ENCODE data around the gene CORT. TPM values are rescaled to one million over a fixed set of nuclear protein-coding genes. Genes with fewer than 3 reads are reported as not detected.
A peak's percentile ranks its signal among the peaks of the same experiment; 100 is the strongest.

Gene CORT
- not detected in 2 replicates for total RNA-seq
- 0.11 TPM in 1 of 2 replicates, not detected in the other for polyA plus RNA-seq
- polyA plus RNA-seq (2011; cell fraction: cytosol; rRNA removed): 0.14 and 0.18 TPM in 2 replicates
- polyA plus RNA-seq (2011; cell fraction: nucleus; rRNA removed): 0.51 and 0.69 TPM in 2 replicates
- not detected in 2 replicates for polyA plus RNA-seq (2012)
- polyA minus RNA-seq: not detected in 2 replicates
- not detected for polyA minus RNA-seq (2011; cell fraction: cytosol; rRNA and poly(A)+ RNA removed)
- polyA minus RNA-seq (2011; cell fraction: nucleus; rRNA and poly(A)+ RNA removed): 0.87 TPM in 1 of 2 replicates, not detected in the other
- percentile 47 among the genes with signal in this experiment for Bru-seq, nascent RNA
- BruChase-seq, experiment 1, labeled RNA remaining after a 6-hour chase: percentile 56 among the genes with signal in this experiment
- BruChase-seq, experiment 2, labeled RNA remaining after a 2-hour chase: percentile 52 among the genes with signal in this experiment
- long read RNA-seq, partial matches to known transcripts: 0 of 1 reads
- long read RNA-seq, other reads (novel, unspliced or antisense): 1 of 1 reads

- H3K4me2 ChIP-seq (ENCODE audit: insufficient read depth, low read length): no peak within 1 kb of the TSS
- H3K27me3 ChIP-seq (ENCODE audit: control insufficient read depth in 2 of 2, insufficient read depth in 2 of 2, low read length in 2 of 2): no peaks in the 10 kb centered on the region
- no peaks in the 10 kb centered on the region for H4K20me1 ChIP-seq (replicated peaks; ENCODE audit: control insufficient read depth, extremely low read depth, insufficient read depth, low read length)
- ChIA-PET POLR2A (no interaction called here), CTCF (interaction anchor here (0.9 to 1.1 kb wide), 2 partner anchors 18 to 20 kb away, joined by 3 to 4 read pairs; partner anchors contain the start of gene CENPS)
- peaks cover 9% of the 10 kb centered on the region for H3K4me1 ChIP-seq (ENCODE audit: control insufficient read depth, extremely low read depth, insufficient read depth, low read length)
- TF ChIP-seq MAX (IDR thresholded peaks at IDR 0.05; ENCODE audit: insufficient read depth, insufficient read length): no peak
- TF ChIP-seq GATA2 (IDR thresholded peaks at IDR 0.05; ENCODE audit: insufficient read depth, insufficient read length, low read depth, low read length): no peak
- DNase-seq (ENCODE audit: low read depth, low spot score) (no peak), FAIRE-seq (no peak)
- intact Hi-C loops (cut with micrococcal nuclease) (loop anchor here (5.0 kb wide), 1 partner anchor 998 kb away; no protein-coding TSS in a partner anchor), dilution Hi-C loops (cut with MboI; ENCODE audit: extremely low pct_ligation_motif_present, low sequenced_read_pairs) (no loop called here)
- no peak within 1 kb of the TSS for H2AFZ ChIP-seq (ENCODE audit: low read depth, low read length)
- no peaks in the 10 kb centered on the region for H3K36me3 ChIP-seq (ENCODE audit: control insufficient read depth in 2 of 2, extremely low read depth in 1 of 2, insufficient read depth in 2 of 2, low read length in 2 of 2)
- BruUV-seq (replicated peaks): no TSS peak
- no peaks in the 10 kb centered on the region for H3K9me3 ChIP-seq (replicated peaks; ENCODE audit: control insufficient read depth, insufficient read depth, low read length)
- H3K9ac ChIP-seq (replicated peaks; ENCODE audit: extremely low read depth, insufficient read depth, low read length): no peak within 1 kb of the TSS
- H3K27ac ChIP-seq (ENCODE audit: insufficient read depth, low read depth, low read length): no peak within 1 kb of the TSS
- no peaks in the 10 kb centered on the region for H3K79me2 ChIP-seq (ENCODE audit: control insufficient read depth, insufficient read depth, low read length)
- no peak within 1 kb of the TSS for H3K4me3 ChIP-seq (replicated peaks in 1 of 3; ENCODE audit: insufficient read depth in 1 of 3, low read depth in 1 of 3, low read length in 3 of 3)
- H3K9me1 ChIP-seq (replicated peaks; ENCODE audit: control insufficient read depth, extremely low read depth, insufficient read depth, low read length): no peaks in the 10 kb centered on the region
Observed at GRCh38 chr1:10449751-10450150, at the start of gene CORT. TSS of gene CORT (plus strand) at chr1:10450031. CDS start at chr1:10450224, 193 bp downstream.

GRCh38 chr1:10401281-10401680 lies 48.5 kb upstream of the CORT start:
- H3K36me3 ChIP-seq (ENCODE audit: control insufficient read depth in 2 of 2, extremely low read depth in 1 of 2, insufficient read depth in 2 of 2, low read length in 2 of 2): peaks cover 10 to 14% of the 10 kb centered on the region in 2 experiments
- dilution Hi-C loops (cut with MboI; ENCODE audit: extremely low pct_ligation_motif_present, low sequenced_read_pairs) (no loop called here), intact Hi-C loops (cut with micrococcal nuclease) (no loop called here)
- H3K9ac ChIP-seq (replicated peaks; ENCODE audit: extremely low read depth, insufficient read depth, low read length): no peak overlapping the region
- H3K9me3 ChIP-seq (replicated peaks; ENCODE audit: control insufficient read depth, insufficient read depth, low read length): no peaks in the 10 kb centered on the region
- H3K9me1 ChIP-seq (replicated peaks; ENCODE audit: control insufficient read depth, extremely low read depth, insufficient read depth, low read length): no peaks in the 10 kb centered on the region
- no peaks in the 10 kb centered on the region for H4K20me1 ChIP-seq (replicated peaks; ENCODE audit: control insufficient read depth, extremely low read depth, insufficient read depth, low read length)
- H3K4me1 ChIP-seq (ENCODE audit: control insufficient read depth, extremely low read depth, insufficient read depth, low read length): peaks cover 38% of the 10 kb centered on the region
- H2AFZ ChIP-seq (ENCODE audit: low read depth, low read length): no peak overlapping the region
- TF ChIP-seq CTCF (IDR thresholded peaks at IDR 0.05; ENCODE audit: extremely low read depth in 1 of 2, insufficient read depth in 1 of 2, low read depth in 1 of 2, low read length in 2 of 2) (no peak), MAX (IDR thresholded peaks at IDR 0.05; ENCODE audit: insufficient read depth, insufficient read length) (no peak), POLR2A (IDR thresholded peaks at IDR 0.05; ENCODE audit: low read depth, low read length) (no peak), POLR2AphosphoS5 (IDR thresholded peaks at IDR 0.05; ENCODE audit: insufficient read depth, low read depth, low read length) (no peak)
- FAIRE-seq (no peak), DNase-seq (ENCODE audit: low read depth, low spot score) (no peak)
- ChIA-PET CTCF (interaction anchor here (1.1 to 3.3 kb wide), 3 partner anchors 14 to 94 kb away, joined by 3 to 21 read pairs (median 4); no protein-coding TSS in a partner anchor), POLR2A (interaction anchor here (0.6 kb wide), 2 partner anchors 19 to 25 kb away, joined by 3 to 8 read pairs; no protein-coding TSS in a partner anchor)
- H3K27ac ChIP-seq (ENCODE audit: insufficient read depth, low read depth, low read length): no peak overlapping the region
- no peaks in the 10 kb centered on the region for H3K27me3 ChIP-seq (ENCODE audit: control insufficient read depth in 2 of 2, insufficient read depth in 2 of 2, low read length in 2 of 2)
- H3K4me3 ChIP-seq (replicated peaks in 1 of 3; ENCODE audit: insufficient read depth in 1 of 3, low read depth in 1 of 3, low read length in 3 of 3): no peak overlapping the region
- H3K4me2 ChIP-seq (ENCODE audit: insufficient read depth, low read length): peak overlapping the region; percentile 88
- H3K79me2 ChIP-seq (ENCODE audit: control insufficient read depth, insufficient read depth, low read length): peaks cover 40% of the 10 kb centered on the region
- BruUV-seq (replicated peaks): no TSS peak

All from endothelial cell of umbilical vein (primary cell).